NCI-H82 (cell line): ENCODE results near the gene HOXC9.
A peak's percentile ranks its signal among the peaks of the same experiment; 100 is the strongest.

Source experiments
- DNase-seq: peaks from one replicate; lab custom pipeline; 2025; lab: John Stamatoyannopoulos, UW

The HOXC9 gene

GRCh38 chr12:54002278-54002914 is 2.4 kb downstream of the HOXC9 start:
- no peak for DNase-seq

- DNase-seq = no peak
Observed at GRCh38 chr12:54002915-54003389, 3.0 kb downstream of the HOXC9 start.

- no peak for DNase-seq
Observed at GRCh38 chr12:54003625-54004024, 3.7 kb downstream of the HOXC9 start.

- no peak for DNase-seq
Observed at GRCh38 chr12:54004063-54004840, 4.3 kb downstream of the HOXC9 start.

GRCh38 chr12:54004841-54005530 is 5.0 kb downstream of the HOXC9 start:
- no peak for DNase-seq

- DNase-seq = peak; percentile 40
Observed at GRCh38 chr12:54005531-54005852, 5.5 kb downstream of the HOXC9 start.

GRCh38 chr12:54005853-54006558 is 6.0 kb downstream of the HOXC9 start:
- DNase-seq = peak; percentile 92

- DNase-seq = no peak
Observed at GRCh38 chr12:54006559-54007220, 6.7 kb downstream of the HOXC9 start.

- peak; percentile 70 for DNase-seq
Observed at GRCh38 chr12:54007538-54008259, 7.7 kb downstream of the HOXC9 start.

- DNase-seq = no peak
Observed at GRCh38 chr12:54008260-54008552, 8.2 kb downstream of the HOXC9 start.

- DNase-seq = peak; percentile 67
Observed at GRCh38 chr12:54009171-54010052, 9.5 kb downstream of the HOXC9 start.

- DNase-seq = peak; percentile 49
Observed at GRCh38 chr12:54010053-54010971, 10.4 kb downstream of the HOXC9 start.

GRCh38 chr12:54010972-54011664 is 11.2 kb downstream of the HOXC9 start:
- no peak for DNase-seq

GRCh38 chr12:54011665-54012532 is 11.9 kb downstream of the HOXC9 start:
- no peak for DNase-seq

GRCh38 chr12:54012631-54013409 is 12.9 kb downstream of the HOXC9 start:
- DNase-seq = peak; percentile 59

GRCh38 chr12:54014377-54015017 is 14.5 kb downstream of the HOXC9 start:
- DNase-seq = no peak
